ENCODE data around the gene ABHD2.

The ABHD2 gene

DNA sequence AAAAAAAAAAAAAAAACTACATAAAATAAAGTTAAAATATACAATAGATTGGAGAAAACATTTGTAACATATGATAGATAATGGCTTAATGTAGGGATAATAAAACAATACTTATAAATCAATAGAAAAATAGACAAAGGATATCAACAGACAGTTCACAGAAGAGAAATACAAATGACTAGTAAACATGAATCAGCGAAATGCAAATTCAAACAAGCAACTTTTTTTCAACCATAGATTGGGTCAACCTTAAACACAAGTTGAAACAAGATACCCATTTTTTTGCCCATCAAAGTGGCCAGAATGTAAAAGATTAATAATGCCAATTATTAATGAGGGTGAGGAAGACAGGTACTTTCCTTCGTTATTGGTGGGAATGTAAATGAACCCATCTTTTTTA is 59.9 kb downstream of the ABHD2 start:
- no peak overlapping the region for H3K27ac ChIP-seq (ENCODE audit: low read length)
- no peaks in the 10 kb centered on the region for H3K9me3 ChIP-seq (ENCODE audit: insufficient read depth, low read length)
- peaks cover 4% of the 10 kb centered on the region for H4K20me1 ChIP-seq (ENCODE audit: insufficient read depth, low read length)
- peaks cover 11% of the 10 kb centered on the region for H3K4me1 ChIP-seq (ENCODE audit: low read length)
- TF ChIP-seq, protein P1, sequence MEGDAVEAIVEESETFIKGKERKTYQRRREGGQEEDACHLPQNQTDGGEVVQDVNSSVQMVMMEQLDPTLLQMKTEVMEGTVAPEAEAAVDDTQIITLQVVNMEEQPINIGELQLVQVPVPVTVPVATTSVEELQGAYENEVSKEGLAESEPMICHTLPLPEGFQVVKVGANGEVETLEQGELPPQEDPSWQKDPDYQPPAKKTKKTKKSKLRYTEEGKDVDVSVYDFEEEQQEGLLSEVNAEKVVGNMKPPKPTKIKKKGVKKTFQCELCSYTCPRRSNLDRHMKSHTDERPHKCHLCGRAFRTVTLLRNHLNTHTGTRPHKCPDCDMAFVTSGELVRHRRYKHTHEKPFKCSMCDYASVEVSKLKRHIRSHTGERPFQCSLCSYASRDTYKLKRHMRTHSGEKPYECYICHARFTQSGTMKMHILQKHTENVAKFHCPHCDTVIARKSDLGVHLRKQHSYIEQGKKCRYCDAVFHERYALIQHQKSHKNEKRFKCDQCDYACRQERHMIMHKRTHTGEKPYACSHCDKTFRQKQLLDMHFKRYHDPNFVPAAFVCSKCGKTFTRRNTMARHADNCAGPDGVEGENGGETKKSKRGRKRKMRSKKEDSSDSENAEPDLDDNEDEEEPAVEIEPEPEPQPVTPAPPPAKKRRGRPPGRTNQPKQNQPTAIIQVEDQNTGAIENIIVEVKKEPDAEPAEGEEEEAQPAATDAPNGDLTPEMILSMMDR (IDR thresholded peaks at IDR 0.05; ENCODE audit: low read depth, low read length), result no peak
- no peak for TF ChIP-seq EZH2phosphoT487 (IDR thresholded peaks at IDR 0.05; ENCODE audit: low read depth)
- H2AFZ ChIP-seq (ENCODE audit: low read depth, low read length), result no peak overlapping the region
- H3K4me3 ChIP-seq (ENCODE audit: low read length), result no peak overlapping the region
- H3K9ac ChIP-seq (ENCODE audit: low read length), result no peak overlapping the region
- H3K27me3 ChIP-seq (ENCODE audit: low read depth, low read length), result no peaks in the 10 kb centered on the region
- H3K4me2 ChIP-seq (ENCODE audit: low read length), result no peak overlapping the region
- H3K79me2 ChIP-seq (ENCODE audit: low read length), result no peaks in the 10 kb centered on the region
- peaks cover 11% of the 10 kb centered on the region for H3K36me3 ChIP-seq (replicated peaks; ENCODE audit: low read depth, low read length)

DNA sequence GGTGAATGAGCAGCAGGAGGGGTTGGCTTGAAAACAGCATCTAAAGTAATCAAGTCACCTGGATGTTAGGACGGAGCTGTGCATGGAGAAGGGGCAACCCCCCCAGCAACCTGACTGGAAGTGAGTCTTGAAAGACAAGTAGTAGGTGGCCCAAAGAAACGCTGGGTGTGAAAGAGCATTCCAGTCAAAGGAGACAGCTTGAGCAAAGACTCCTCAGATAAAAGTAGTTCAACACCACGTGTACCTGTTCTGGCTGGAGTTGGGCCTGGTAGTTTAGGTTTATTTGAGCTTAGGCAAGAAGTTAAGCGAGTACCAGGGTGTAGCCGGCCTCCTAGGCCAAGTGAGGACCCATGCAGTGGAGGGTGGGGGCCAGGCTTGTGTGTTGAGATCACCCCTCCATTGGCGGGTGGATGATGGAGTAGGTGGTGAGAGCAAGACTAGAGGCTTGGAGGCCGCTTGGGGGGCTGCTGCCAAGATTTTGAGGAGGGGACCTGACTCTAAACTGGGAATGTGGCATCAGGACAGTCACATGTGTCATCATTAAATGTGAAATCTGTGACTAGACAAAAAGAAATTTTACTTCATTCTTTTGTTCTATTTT is 61.3 kb downstream of the ABHD2 start:
- Histone ChIP-seq H3K4me2 (ENCODE audit: low read length) (no peak overlapping the region), H3K36me3 (replicated peaks; ENCODE audit: low read depth, low read length) (peaks cover 12% of the 10 kb centered on the region), H3K27ac (ENCODE audit: low read length) (no peak overlapping the region)

DNA sequence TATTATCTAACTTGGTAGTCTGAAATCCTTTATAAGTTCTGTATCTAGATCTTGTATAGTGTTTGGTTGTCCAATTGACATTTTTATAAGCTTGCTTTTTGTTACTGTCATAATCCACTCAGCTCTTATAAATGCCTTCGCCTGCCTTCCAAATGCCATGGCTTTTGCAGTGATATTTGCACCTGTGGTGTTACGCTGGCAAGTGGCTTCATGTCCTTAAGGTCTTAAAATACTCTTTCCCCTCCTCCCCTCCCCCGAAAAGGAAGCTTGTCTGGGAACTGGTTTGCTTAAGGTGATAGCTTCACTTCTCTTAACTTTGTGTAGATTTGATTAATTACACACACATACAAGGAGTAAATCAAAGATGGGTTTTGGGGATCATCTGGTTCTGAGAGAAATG is 62.0 kb downstream of the ABHD2 start:
- Histone ChIP-seq H2AFZ (ENCODE audit: low read depth, low read length) (no peak overlapping the region), H3K79me2 (ENCODE audit: low read length) (no peaks in the 10 kb centered on the region), H3K9me3 (ENCODE audit: insufficient read depth, low read length) (no peaks in the 10 kb centered on the region), H3K4me2 (ENCODE audit: low read length) (no peak overlapping the region), H4K20me1 (ENCODE audit: insufficient read depth, low read length) (peaks cover 4% of the 10 kb centered on the region), H3K4me1 (ENCODE audit: low read length) (0 out of 2 replicates have a peak, but pooled peaks cover 5% of the 10 kb centered on the region), H3K27me3 (ENCODE audit: low read depth, low read length) (no peaks in the 10 kb centered on the region), H3K9ac (ENCODE audit: low read length) (no peak overlapping the region), H3K27ac (ENCODE audit: low read length) (no peak overlapping the region), H3K4me3 (ENCODE audit: low read length) (no peak overlapping the region), H3K36me3 (replicated peaks; ENCODE audit: low read depth, low read length) (peaks cover 15% of the 10 kb centered on the region)
- TF ChIP-seq, protein P1 (IDR thresholded peaks at IDR 0.05; ENCODE audit: low read depth, low read length), result no peak
- no peak for TF ChIP-seq EZH2phosphoT487 (IDR thresholded peaks at IDR 0.05; ENCODE audit: low read depth)

More for the DNA sequence above, 61.3 kb downstream of the ABHD2 start:
- H3K79me2 ChIP-seq (ENCODE audit: low read length), result no peaks in the 10 kb centered on the region
- 0 out of 2 replicates have a peak, but pooled peaks cover 5% of the 10 kb centered on the region for H3K4me1 ChIP-seq (ENCODE audit: low read length)
- H3K4me3 ChIP-seq (ENCODE audit: low read length), result no peak overlapping the region
- H2AFZ ChIP-seq (ENCODE audit: low read depth, low read length), result no peak overlapping the region
- no peaks in the 10 kb centered on the region for H3K9me3 ChIP-seq (ENCODE audit: insufficient read depth, low read length)
- TF ChIP-seq, protein P1 (IDR thresholded peaks at IDR 0.05; ENCODE audit: low read depth, low read length), result no peak
- TF ChIP-seq EZH2phosphoT487 (IDR thresholded peaks at IDR 0.05; ENCODE audit: low read depth), result no peak
- H3K9ac ChIP-seq (ENCODE audit: low read length), result no peak overlapping the region
- H4K20me1 ChIP-seq (ENCODE audit: insufficient read depth, low read length), result peaks cover 4% of the 10 kb centered on the region
- H3K27me3 ChIP-seq (ENCODE audit: low read depth, low read length), result no peaks in the 10 kb centered on the region

DNA sequence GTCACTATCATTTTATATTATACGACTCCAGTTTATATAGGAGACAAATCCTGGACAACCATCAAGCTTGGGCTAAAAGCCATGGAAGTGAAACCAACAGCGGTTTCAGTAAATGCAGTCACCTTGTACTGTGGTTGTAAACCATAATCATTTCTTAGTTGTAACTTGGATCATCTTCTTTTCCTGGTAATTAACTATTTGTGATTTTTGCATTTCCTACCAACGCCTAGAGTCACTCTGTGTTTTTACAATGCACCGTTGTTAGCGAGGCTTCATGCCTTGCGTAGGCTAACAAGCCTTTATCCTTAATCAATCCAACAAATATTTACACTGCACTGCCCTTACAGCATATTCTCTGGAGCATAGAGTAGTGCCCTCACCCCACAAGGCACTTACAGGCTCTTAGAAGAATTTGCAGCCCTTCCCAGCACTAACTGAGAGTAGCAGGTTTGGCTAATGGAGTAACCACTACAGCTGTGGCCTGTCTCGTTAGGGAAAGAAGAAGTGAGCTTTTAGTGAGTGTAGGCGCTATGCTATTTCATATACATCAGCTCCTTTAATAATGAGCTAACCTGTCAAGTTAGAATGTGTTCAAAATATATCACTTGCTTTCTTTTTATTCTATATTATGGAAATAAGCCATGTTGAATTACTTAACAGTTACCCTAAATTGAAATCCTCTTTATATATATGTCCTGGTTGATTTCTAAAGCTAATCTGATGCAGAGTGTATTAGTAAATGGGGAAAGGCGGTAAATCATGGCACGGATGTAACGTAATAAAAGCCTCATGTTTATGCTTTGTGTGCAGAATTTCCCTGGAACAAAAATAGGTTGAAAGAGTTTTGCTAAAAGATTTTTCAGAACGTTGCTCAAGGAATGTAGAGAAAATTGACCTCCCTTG is 62.8 kb downstream of the ABHD2 start:
- H2AFZ ChIP-seq (ENCODE audit: low read depth, low read length), result no peak overlapping the region
- H3K4me3 ChIP-seq (ENCODE audit: low read length), result no peak overlapping the region
- H3K79me2 ChIP-seq (ENCODE audit: low read length), result no peaks in the 10 kb centered on the region
- H3K36me3 ChIP-seq (replicated peaks; ENCODE audit: low read depth, low read length), result peaks cover 20% of the 10 kb centered on the region
- no peak for TF ChIP-seq EZH2phosphoT487 (IDR thresholded peaks at IDR 0.05; ENCODE audit: low read depth)
- TF ChIP-seq, protein P1 (IDR thresholded peaks at IDR 0.05; ENCODE audit: low read depth, low read length), result no peak
- H3K9me3 ChIP-seq (ENCODE audit: insufficient read depth, low read length), result no peaks in the 10 kb centered on the region
- H3K4me2 ChIP-seq (ENCODE audit: low read length), result no peak overlapping the region
- peaks cover 4% of the 10 kb centered on the region for H4K20me1 ChIP-seq (ENCODE audit: insufficient read depth, low read length)
- no peak overlapping the region for H3K27ac ChIP-seq (ENCODE audit: low read length)
- H3K4me1 ChIP-seq (ENCODE audit: low read length), result 0 out of 2 replicates have a peak, but pooled peaks cover 5% of the 10 kb centered on the region
- no peaks in the 10 kb centered on the region for H3K27me3 ChIP-seq (ENCODE audit: low read depth, low read length)
- no peak overlapping the region for H3K9ac ChIP-seq (ENCODE audit: low read length)

Measured in OCI-LY3 (cell line).